DND-41 (cell line): ENCODE data around the gene COX5A.
"Not testable (repeated sequence)": the region's sequence is repeated elsewhere in the genome, so short reads cannot be mapped to it uniquely, and the experiment has no call there.

Experiments used
- ATAC-seq: fragments of 200-7000 bp; cut with Tn5 transposase; 3 replicates; pipeline ENCODE4 v1.9.1; 2021; ENCODE audit warnings: low read depth; ENCODE audit not compliant: insufficient read depth
- DNase-seq: peaks from one replicate; pipeline ENCODE4 v3.0.0-alpha.2; 2020
- H2AFZ ChIP-seq: 2 replicates; pipeline ENCODE4 v1.6.0; 2012; ENCODE audit warnings: low read depth, low read length
- H3K27ac ChIP-seq: 2 replicates; pipeline ENCODE4 v1.5.1; 2012; ENCODE audit warnings: low read length, inconsistent platforms
- H3K27me3 ChIP-seq: fragments of 200-600 bp; sonication (generic); 2 replicates; pipeline ENCODE4 v1.6.0; 2012; ENCODE audit warnings: low read length, mild to moderate bottlenecking, inconsistent platforms; ENCODE audit not compliant: insufficient read depth, poor library complexity
- H3K36me3 ChIP-seq: 2 replicates; pipeline ENCODE4 v1.5.1; 2012; ENCODE audit warnings: low read length, inconsistent platforms; ENCODE audit not compliant: insufficient read depth
- H3K4me1 ChIP-seq: 2 replicates; pipeline ENCODE4 v1.5.1; 2012; ENCODE audit warnings: mild to moderate bottlenecking, low read length; ENCODE audit not compliant: insufficient read depth
- H3K4me2 ChIP-seq: 2 replicates; pipeline ENCODE4 v1.6.0; 2012; ENCODE audit warnings: mild to moderate bottlenecking, moderate library complexity, low read length, inconsistent platforms; ENCODE audit not compliant: insufficient read depth
- H3K4me3 ChIP-seq, 2 experiments: fragments of 200-600 bp in 1 of 2; shearing (Covaris generic) in 1 of 2; 2 replicates each; pipeline ENCODE4 v1.5.1; 2012 to 2016; ENCODE audit warnings: inconsistent platforms in 2 of 2, low read length in 2 of 2, mild to moderate bottlenecking in 2 of 2, low read depth in 1 of 2, moderate library complexity in 1 of 2
- H3K79me2 ChIP-seq: 2 replicates; pipeline ENCODE4 v1.6.0; 2012; ENCODE audit warnings: low read length, inconsistent platforms; ENCODE audit not compliant: insufficient read depth
- H3K9ac ChIP-seq: 2 replicates; pipeline ENCODE4 v1.6.0; 2012; ENCODE audit warnings: low read depth, mild to moderate bottlenecking, inconsistent platforms, low read length, moderate library complexity
- H3K9me3 ChIP-seq: 2 replicates; pipeline ENCODE4 v1.5.1; 2012; ENCODE audit warnings: low read length, moderate library complexity, mild to moderate bottlenecking, inconsistent platforms; ENCODE audit not compliant: insufficient read depth, severe bottlenecking
- H4K20me1 ChIP-seq: 2 replicates; pipeline ENCODE4 v1.6.0; 2012; ENCODE audit warnings: low read length; ENCODE audit not compliant: insufficient read depth
- CTCF ChIP-seq: IDR thresholded peaks from 2 replicates; pipeline ENCODE4 v1.5.1; 2012; ENCODE audit warnings: borderline replicate concordance, low read length, moderate library complexity, mild to moderate bottlenecking; ENCODE audit not compliant: poor library complexity, severe bottlenecking; ENCODE audit errors: extremely low read depth
- EZH2 ChIP-seq: IDR thresholded peaks from 3 replicates; pipeline ENCODE4 v1.6.1; 2012; ENCODE audit warnings: borderline replicate concordance, low read depth, mild to moderate bottlenecking, moderate library complexity, low read length, inconsistent platforms; ENCODE audit not compliant: severe bottlenecking

The COX5A gene

GRCh38 chr15:74889390-74889882 is 48.4 kb downstream of the COX5A start:
- peak; percentile 44 for ATAC-seq
- H3K4me3 ChIP-seq, result peak overlapping the region; percentile 83 to 98
- H3K27ac ChIP-seq, result peak overlapping the region; percentile 85
- H4K20me1 ChIP-seq, result no peaks in the 10 kb centered on the region
- peaks cover 12% of the 10 kb centered on the region for H3K79me2 ChIP-seq
- no peak for DNase-seq
- H3K9me3 ChIP-seq, result no peaks in the 10 kb centered on the region
- peaks cover 25% of the 10 kb centered on the region for H3K36me3 ChIP-seq
- peak overlapping the region; percentile 90 for H3K9ac ChIP-seq
- H3K27me3 ChIP-seq, result no peaks in the 10 kb centered on the region
- H3K4me1 ChIP-seq, result peaks cover 30% of the 10 kb centered on the region
- TF ChIP-seq EZH2 (no peak), CTCF (no peak)
- H3K4me2 ChIP-seq, result peak overlapping the region; percentile 88
- peak overlapping the region; percentile 94 for H2AFZ ChIP-seq

DNA sequence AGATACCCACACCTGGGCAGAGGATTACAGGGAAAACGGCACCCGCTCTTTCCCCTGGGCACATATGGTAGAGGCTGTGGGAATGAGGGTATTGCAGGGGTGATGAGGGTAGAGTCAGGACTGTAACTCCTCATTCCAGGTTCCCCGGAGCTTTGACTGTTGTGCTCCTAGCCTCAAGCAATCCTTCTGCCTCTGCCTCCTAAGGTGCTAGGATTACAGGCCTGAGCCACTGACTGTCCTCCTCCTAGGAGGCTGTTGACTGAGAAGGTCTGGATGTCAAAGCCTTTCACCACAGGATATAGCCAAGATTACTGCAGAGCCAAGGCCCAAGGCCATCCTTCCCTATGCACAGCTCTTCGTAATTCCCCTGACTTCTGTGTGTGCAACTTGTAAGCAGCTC is 49.2 kb downstream of the COX5A start:
- ATAC-seq, result no peak
- Histone ChIP-seq H2AFZ (peak overlapping the region; percentile 94), H3K27me3 (no peaks in the 10 kb centered on the region), H4K20me1 (no peaks in the 10 kb centered on the region), H3K4me1 (peaks cover 30% of the 10 kb centered on the region), H3K27ac (no peak overlapping the region), H3K4me3 (peak overlapping the region in 1 of 2 experiments; percentile 98; a peak in 1 of 4 replicates), H3K9me3 (no peaks in the 10 kb centered on the region), H3K4me2 (peak overlapping the region; percentile 88), H3K9ac (peak overlapping the region; percentile 90; the same call in 1 of the 2 replicates), H3K36me3 (peaks cover 25% of the 10 kb centered on the region), H3K79me2 (peaks cover 12% of the 10 kb centered on the region)
- TF ChIP-seq CTCF (no peak), EZH2 (no peak)
- no peak for DNase-seq

DNA sequence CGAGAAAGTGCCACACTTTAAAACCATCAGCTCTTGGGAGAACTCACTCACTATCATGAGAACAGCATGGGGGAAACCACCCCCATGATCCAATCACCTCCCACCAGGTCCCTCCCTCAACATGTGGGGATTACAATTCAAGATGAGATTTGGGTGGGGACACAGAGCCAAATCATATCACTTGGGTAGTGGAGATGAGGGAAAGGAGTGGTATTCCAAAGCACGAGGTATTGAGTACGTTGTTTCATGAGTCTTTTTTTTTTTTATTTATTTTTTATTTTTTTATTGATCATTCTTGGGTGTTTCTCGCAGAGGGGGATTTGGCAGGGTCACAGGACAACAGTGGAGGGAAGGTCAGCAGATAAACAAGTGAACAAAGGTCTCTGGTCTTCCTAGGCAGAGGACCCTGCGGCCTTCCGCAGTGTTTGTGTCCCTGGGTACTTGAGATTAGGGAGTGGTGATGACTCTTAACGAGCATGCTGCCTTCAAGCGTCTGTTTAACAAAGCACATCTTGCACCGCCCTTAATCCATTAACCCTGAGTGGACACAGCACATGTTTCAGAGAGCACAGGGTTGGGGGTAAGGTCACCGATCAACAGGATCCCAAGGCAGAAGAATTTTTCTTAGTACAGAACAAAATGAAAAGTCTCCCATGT is 50.2 kb downstream of the COX5A start:
- H2AFZ ChIP-seq, H3K27me3 ChIP-seq, DNase-seq, H3K9me3 ChIP-seq, H3K4me3 ChIP-seq, H3K4me2 ChIP-seq, H4K20me1 ChIP-seq, ATAC-seq, H3K9ac ChIP-seq, H3K27ac ChIP-seq: not testable (repeated sequence)
- Histone ChIP-seq H3K36me3 (peaks cover 15% of the 10 kb centered on the region), H3K79me2 (peaks cover 12% of the 10 kb centered on the region), H3K4me1 (peaks cover 30% of the 10 kb centered on the region)

DNA sequence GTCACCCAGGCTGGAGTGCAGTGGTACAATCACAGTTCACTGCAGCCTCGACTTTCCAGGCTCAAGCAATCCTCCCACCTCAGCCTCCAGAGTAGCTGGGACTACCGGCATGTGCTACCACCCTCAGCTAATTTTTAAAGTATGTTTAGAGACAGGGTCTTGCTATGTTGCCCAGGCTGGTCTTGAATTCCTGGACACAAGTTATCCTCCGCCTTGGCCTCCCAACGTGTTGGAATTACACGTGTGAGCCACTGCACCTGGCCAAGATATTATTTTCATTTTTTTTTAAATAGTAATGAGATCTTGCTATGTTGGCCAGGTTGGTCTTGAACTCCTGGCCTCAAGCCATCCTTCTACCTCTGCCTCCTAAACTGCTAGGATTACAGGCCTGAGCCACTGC is 52.4 kb downstream of the COX5A start:
- H3K27me3 ChIP-seq, result no peaks in the 10 kb centered on the region
- H3K9ac ChIP-seq, result no peak overlapping the region
- H3K4me3 ChIP-seq, result no peak overlapping the region
- peaks cover 10% of the 10 kb centered on the region for H3K9me3 ChIP-seq
- H3K27ac ChIP-seq, result no peak overlapping the region
- DNase-seq (no peak), ATAC-seq (no peak)
- no peaks in the 10 kb centered on the region for H4K20me1 ChIP-seq
- TF ChIP-seq EZH2, result no peak
- no peak for TF ChIP-seq CTCF
- H3K79me2 ChIP-seq, result peaks cover 6% of the 10 kb centered on the region
- H3K4me2 ChIP-seq, result no peak overlapping the region
- H3K36me3 ChIP-seq, result no peaks in the 10 kb centered on the region; the same call in 1 of the 2 replicates
- H3K4me1 ChIP-seq, result peaks cover 19% of the 10 kb centered on the region
- H2AFZ ChIP-seq, result no peak overlapping the region
